ENCODE measurements around the gene SCG2.
"Not testable (repeated sequence)": the region's sequence is repeated elsewhere in the genome, so short reads cannot be mapped to it uniquely, and the experiment has no call there.

SCG2 gene

DNA sequence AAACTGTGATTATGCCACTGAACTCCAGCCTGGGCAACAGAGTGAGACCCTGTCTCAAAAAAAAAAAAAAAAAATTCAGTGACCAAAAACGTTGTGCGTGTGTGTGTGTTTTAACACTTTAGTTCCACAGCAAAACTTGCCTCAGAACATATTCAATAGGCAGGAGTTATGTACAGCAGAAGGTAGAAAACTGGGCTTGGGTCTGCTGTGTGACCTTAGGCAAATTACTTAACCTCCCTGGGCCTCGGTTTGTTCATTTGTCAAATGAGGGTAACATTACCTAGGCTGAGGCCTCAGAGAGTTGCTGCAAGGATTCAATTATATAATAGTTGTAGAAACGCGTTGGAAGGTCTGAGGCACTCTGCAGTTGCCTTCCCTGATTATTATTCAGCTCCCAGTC is 10.3 kb upstream of the SCG2 start:
- no peak for DNase-seq

DNA sequence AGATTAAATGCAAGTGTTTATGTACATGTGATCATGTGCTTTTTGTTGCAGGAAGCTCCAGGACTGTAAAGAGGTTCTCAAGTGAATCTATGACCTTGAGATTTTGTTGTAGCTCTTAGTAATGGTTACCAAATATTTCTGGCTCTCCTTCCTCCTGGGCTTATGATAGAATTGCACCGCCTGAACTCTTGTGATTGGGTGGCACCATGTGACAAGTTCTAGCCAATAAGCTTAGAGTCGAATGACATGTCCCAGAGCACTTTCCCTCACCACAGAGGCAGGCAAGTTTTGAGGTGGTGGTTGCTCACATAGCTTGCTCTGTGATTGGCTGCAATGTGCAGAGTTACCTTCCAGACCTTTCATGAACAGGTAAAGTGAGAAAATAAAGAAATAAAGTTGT is 8.9 kb upstream of the SCG2 start:
- no peak for DNase-seq

DNA sequence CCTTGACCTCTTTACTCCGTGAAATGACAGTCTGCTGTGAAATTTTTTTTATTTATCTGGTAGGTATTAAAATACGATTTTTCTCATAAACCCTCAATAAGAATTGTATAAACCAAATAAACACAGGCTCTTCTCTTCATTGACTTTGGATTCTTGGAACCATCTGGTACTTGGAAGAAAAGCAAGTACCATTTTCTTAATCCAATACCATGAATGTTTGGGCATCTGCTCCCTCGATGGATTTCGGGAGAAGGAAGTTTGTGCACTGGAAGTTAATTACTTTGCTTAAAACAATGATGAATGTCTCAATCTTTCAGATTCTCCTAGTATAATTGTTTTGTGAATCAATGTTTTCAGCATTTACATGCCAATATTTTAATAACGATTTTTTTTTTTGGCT is 5.3 kb upstream of the SCG2 start:
- no peak for DNase-seq

DNA sequence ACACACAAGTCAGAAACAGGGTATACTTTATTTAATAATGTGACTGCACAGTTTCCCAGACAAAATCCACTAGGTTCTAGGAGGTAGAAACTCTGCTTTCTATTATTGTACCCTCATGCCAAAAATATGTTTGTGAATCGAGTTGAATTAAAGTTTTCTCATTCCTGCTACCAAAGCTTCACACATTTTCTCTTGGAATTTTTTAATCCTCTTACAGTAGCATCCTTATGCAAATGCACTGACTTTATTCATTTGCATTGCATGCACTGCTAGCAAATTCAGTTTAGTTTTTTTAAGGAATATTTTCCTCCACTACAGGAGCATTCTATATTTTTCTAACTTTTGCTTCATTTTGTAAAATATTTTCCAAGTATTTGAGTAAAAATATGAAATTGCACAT is 4.8 kb upstream of the SCG2 start:
- no peak for DNase-seq

DNA sequence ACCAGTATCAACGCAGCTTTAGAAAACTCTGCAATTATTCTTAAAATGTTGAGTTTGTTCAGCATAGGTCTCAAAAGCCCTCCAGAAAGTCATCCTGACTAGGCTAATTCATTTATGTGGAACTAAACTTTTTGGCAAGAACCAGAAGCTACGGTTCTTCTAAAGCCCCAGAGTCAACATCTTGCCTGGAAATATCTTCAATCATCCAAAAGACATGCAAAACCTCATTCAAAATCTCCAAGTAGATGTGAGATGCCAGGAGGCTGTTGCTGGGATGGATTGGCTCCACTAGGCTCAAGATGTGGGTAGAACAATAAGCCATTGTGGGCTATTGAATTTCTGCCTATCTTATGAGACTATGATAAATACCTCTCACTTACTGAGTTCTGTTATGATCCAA is 2.1 kb upstream of the SCG2 start:
- DNase-seq: no peak

DNA sequence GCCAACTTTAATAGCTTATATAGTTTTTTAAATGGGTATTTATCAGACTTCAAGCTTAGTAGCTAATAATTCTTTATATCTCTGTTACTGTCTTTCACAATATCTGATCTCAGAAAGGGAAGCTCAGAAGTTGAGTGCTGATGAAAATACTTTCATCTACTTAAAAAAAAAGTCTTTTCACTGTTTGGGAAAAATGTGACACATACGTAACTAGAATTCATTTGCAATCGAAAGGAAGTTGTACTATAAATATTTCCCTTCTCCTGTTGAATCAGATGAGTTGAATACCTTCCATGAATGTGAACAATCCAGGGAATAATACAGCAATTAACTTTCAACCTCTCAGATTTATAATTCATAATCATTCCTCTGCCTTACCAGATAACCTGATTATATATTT is 811 bp upstream of the SCG2 start:
- DNase-seq: no peak

DNA sequence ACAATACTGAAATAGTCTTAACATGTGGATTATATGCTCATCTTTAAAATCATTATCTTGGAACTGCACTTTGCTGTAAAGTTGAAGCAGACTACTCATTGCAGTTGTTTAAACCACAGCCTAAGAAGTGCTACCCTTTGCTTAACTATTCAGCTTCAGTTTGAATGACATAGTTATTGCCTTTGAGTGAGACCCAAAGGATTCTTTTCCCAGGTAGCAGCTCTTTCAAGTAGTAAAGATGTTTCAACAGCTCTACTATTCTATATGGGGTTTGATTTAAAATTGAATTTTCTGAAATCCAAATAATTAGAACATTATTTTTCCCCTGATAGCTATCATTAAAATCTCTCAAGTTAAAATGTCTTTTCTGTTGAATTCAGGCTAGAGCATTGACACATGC is 1.1 kb downstream of the SCG2 start:
- DNase-seq: no peak

DNA sequence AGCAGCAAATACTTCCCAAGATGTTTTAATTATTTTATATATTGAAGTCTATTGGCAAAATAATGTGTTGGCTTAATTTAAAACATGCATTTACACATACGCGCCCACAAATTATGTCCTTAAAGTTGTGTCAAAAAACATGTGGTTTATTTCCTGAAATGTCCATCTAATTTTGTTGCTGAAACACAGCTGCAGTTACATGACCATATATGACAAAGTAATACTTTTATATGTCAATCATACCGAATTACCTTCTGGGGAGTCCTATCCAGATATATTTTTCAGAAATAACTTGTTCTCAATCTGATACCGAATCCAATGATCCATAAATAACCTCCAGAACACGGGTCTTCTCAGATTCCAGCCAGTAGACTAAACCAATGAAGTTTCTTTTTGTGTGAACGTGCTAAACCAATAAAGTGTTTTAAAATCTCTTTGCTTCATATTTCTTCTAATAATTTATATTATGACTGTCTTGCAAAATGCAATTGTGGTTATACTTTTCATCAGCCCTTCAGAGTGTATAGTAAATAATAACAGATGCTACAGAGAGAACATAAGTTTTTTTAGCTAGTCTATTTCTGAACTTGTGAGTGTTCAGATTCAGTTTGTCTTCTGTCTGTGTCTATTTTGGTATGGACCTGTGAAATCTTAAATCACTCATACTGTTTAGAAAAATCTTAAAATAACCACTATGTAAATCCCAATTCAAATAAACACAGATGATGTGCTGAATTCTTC is 2.4 kb downstream of the SCG2 start:
- DNase-seq: no peak

DNA sequence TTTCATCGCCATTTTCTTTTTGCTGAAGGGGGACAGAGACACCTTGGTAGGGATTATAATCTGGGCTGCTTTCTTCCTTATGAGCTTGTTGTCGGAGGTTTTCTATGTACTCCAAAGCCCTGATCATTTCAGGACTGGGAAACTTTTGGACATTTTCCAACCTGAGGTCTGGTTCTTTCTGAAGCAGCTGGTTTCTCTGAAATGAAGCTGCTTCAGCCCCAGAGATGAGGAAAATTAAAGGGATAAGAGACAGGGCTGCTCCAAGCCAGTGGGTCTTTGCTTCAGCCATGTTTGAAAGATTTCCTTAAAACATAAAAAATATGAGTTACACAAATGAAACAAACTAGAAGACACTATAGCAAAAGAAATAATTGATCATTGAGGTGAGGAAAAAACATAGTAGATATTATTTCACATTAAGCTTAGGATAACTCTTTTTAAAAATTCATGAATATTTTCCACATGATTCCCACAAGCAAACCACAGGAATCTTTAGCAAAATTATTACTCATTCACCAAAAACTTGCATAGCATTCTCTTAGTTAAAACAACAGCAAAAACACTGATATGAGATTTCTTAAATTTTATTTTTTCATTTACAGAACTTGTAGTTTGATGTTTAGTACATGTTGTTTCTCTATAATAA is 3.0 kb downstream of the SCG2 start:
- no peak for DNase-seq

DNA sequence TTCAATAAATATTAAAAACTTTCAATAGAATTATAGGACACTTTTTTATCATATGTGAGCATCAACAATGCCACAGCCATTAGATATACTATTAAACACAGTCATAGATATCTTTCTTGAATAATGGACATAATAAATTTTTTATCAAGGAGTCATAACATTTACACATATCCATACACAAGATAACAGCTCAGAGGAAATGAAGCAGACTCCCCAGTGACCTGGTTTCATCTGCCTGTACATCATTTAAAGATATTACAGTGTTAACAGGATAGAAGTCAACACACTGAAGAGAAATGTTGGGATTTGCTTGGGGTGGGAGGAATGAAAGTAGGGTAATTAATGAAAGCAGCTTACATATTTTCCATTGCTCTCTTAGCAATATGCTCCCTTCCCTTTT is 5.1 kb downstream of the SCG2 start:
- no peak for DNase-seq

DNA sequence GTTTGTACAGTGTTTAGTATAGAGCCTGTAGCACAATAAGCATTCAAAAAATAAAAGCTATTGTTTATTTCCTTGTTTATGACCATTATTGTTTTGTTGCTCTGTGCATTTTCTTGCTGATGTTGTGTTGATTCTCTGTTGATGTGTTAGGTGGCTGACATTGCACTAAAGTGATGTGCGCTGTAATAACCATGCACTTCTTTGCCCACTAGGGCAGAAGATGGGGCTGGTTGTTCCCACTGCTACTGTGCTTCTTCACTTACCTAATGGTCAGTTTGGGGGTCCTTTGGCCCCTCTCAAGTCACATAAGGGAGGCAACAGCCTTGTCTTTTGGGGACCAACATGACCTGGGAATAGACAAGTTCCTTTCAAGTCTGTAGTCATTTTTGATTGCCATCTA is 6.0 kb downstream of the SCG2 start:
- DNase-seq: no peak

DNA sequence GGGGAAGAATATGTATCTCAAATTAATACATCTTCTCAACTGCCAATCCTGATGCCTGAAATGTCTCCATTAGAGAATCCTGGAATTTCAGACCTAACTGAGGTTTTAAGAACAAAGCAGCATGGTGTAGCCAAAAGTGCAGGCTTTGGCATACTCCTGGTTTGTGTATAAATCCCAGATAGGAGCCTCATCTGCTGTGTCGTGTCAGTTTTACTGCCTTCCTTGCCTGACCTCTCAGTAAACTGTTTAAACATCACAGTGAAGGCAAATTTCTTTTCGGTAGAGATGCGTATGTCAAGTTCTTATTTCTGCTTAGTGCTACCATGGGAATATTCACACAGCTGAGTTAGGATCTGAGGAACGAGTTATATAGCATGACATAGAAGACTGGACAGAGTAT is 7.3 kb downstream of the SCG2 start:
- DNase-seq: no peak

DNA sequence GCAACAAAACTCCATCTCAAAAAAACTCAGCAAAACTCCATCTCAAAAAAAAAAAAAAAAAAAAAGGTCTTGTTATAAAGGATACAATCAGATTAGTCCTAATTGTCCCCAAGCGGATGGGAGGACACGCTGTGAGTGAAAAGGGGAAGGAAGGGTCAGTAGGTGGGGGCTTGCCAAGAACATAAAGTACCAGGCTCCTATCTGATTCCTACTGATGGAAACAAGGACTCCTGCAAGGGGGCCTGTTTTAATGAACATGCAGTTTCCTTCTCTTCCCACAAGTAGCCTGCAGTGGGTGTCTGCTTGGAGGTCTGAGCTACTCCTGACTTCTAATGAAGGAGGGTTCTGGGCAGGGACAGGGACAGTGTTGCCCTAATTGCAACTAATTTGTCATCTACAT is 7.9 kb downstream of the SCG2 start:
- DNase-seq: no peak

DNA sequence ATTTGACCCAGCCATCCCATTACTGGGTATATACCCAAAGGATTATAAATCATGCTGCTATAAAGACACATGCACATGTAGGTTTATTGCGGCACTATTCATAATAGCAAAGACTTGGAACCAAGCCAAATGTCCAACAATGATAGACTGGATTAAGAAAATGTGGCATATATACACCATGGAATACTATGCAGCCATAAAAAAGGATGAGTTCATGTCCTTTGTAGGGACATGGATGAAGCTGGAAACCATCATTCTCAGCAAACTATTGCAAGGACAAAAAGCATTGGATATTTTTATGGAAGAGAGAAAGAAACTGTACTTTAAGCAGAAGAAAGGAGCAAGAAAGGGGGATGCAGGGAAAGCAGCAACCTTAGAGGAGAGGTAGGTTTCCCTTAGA is 9.5 kb downstream of the SCG2 start:
- not testable (repeated sequence) for DNase-seq

DNA sequence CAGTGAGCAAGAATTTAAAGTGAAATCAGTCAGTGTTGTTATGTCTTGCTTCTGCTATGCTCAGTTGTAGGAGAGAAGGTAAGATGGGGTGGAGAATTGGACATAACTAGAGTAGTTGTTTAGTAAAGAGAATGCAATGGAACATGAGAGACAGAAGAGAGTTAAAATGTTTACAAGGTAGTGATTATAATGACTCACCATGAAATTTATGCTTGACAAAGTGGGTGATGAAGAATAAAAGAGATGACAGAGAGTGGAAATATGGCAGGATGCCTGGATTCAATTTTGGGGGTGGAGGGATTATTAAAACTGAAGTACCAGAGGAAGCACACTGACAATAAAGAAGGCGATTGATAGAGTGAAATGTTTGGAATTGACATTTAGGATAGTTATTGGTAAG is 10.6 kb downstream of the SCG2 start:
- no peak for DNase-seq

DNA sequence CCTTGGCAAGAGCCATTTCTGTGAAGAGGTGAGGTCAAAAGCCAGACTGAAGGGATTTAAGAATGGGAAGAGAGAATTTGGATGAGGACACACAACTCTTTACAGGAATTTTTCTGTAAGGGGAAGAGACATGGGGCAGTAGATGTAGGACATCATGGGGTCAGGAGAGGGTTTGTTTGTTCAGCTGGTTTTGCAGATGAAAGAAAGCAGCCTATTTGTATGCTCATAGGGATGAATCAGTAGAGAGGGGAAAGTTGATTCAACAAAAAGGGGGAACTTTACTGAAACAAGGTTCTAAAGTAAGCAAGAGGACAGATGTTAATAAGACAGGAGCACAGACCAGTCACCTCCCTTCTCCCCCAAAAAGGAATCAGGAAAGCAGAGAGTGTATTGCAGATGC is 11.2 kb downstream of the SCG2 start:
- DNase-seq: no peak

DNA sequence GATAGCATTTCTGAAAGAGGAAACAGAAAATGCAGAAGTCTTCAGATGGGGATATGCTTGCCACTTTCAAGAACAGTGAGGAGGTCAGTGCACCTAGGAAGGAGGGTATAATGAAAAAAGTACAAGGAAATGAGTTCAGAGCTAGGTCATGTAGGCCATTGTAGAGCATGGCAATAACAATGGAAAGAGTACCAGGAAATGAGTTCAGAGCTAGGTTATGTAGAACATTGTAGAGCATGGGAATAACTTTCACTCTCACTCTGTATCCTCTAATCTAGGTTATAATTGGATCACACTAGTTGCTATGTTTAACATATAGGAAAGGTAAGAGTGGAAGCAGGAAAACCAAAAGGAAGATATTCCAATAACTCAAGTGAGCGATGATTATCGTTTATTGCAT is 12.3 kb downstream of the SCG2 start:
- DNase-seq: no peak

DNA sequence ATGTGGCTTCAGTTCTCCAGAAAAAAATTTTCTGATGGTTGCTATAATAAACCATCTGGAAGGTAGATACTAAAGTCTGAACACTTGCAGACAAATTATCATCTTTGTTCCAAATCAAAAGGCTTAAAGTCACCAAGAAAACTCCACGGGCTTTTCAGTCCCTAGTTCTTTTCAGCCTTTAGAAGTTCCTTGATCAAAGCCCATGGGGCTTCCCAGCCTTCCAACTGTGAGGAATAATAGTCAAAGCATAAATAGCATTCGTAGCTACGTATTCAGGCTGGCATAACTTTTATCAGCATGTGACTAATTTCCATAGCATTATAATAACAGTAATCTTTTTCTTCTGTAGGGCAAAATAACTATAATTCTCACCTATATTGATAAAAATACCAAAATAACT is 13.9 kb downstream of the SCG2 start:
- no peak for DNase-seq

DNA sequence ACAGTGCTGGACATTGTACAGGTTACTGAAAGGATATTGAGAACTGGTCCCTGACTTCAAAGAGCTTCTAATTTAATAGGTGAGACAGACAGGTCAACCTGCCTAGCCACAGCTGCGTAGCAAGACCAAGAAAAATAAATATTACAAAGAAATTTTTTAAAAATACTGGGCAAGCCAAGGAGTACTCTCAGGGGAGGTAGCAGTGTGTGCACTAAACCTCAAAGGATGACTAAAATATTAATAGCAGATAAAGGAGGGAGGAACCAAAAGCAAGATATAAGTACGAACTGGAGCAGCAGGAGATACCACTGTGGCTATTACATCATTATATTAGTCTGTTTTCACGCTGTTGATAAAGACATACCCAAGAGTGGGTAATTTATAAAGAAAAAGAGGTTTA is 14.9 kb downstream of the SCG2 start:
- no peak for DNase-seq

DNA sequence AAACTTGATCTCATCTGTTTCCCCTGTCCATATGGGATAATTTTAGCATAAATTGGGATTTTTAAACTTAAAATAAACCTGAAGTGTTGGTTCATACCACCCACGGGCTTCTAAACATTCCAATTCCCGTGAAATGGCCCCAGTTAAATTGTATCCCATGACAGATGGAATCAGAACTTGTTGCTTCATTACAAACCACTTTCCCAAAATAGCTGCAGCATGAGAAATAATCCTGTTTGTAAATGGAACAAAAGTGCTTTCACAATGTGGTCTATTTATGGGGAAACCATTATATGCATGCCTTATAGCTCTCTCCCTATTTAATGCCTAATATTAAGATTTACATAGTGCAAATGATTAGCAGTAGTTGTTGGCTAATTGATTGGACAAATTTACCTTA is 15.9 kb downstream of the SCG2 start:
- no peak for DNase-seq

DNA sequence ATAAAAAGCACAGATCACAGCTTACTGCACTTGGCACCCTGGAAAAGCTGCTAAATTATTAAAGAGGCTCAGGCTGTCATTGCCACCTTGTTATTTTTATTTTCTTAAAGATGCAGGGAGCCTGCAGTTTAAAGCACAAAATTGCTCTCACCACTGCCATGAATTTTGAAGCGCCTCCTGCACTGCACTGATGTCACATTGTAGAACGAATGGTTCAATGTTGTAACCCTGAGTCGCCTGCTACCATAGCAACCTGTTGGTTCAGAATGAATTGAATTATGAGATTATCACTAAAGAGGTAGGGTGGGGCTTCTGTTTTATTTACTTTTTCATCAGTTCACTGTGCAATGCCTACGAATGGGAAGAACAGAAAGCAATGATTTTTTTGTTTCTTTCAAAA is 16.5 kb downstream of the SCG2 start:
- no peak for DNase-seq

DNA sequence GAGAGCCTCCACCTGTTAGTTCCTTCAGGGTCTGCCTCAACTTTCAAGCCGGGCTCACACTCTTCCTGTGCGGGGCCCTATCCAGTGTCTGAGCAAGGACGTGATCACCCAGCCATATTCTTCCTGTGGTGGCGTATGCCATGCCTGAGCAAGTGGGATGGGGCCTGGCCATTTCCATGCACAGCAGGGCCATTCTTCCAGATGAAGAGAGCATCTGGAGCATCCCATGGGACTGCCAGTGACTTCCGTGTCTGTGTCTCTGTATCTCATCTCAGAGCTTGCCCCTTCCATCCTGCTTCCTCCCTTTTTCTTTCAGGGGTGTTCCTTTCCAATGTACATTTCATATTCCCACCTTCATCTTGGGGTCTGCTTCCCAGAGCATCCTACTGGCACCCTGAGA is 20.2 kb downstream of the SCG2 start:
- DNase-seq: no peak

DNA sequence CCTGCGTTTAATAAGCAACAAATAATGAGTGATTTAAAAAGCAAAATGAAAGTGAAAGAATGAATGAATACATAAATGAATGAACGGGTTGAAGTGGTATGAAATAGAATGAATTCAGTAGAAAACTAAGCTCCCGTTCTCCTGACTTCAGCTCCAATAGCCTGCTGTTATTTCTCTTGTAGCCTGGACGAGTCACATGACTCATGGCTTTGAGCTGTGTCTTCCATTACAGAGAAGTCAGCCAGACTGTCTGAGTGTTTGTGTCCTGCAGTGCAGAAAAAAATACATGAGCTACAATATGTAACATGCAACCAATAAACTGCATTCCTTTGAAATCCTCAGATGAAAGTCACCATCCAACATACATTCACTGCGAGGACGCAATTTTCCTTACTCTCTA is 21.2 kb downstream of the SCG2 start:
- no peak for DNase-seq

DNA sequence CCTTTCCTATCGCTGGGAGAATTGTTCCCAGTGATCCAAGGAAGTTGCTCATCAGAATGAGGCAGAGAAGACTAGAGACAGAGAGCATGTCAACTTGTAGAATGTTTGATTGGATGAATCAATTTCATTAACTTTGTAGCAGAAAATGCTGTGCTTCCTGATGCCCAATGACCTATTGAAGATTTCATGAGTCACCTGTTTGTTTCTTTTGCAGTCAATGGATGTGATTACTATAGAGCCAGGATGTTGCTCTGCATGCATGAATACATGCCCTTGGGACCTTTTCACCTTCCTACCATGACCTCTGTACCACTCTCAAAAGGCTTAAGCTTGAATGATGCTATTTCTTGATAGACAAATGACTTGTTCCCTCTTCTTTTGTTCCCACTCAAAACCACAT is 23.3 kb downstream of the SCG2 start:
- DNase-seq: no peak

DNA sequence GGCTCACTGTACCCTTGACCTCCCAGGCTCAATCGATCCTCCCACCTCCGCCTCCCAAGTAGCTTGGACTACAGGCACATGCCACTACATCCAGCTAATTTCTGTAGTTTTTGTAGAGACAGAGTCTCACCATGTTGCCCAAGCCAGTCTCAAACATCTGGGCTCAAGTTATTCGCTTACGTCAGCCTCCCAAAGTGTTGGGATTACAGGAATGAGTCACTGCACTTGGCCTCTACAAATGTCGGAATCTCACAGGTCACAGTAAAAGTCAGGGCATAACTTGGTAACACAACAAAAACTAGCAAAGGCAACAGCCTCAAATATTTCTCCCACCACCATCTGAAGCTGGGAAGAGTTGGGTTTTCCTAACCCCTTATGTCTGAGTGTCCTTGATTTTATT is 25.3 kb downstream of the SCG2 start:
- no peak for DNase-seq

Measured in KG1 (cell line).